Stimulated activated naive CD8-positive, alpha-beta T cell treated with anti-CD3 and anti-CD28 coated beads, Interleukin-15, Interleukin-2, amounts not matched to agents 100 ng/mL and 50 ng/mL, for 24 hours (primary cell): ENCODE results near the gene WDR45B.

Source experiments
- H3K27ac Mint-ChIP-seq: one replicate; pipeline ENCODE4 v1.8.0; 2021; ENCODE audit warnings: mild to moderate bottlenecking, mixed read lengths
- H3K27me3 Mint-ChIP-seq: one replicate; pipeline ENCODE4 v1.8.0; 2021; ENCODE audit warnings: mixed read lengths
- H3K36me3 Mint-ChIP-seq: one replicate; pipeline ENCODE4 v1.8.0; 2021; ENCODE audit warnings: low read depth, mixed read lengths
- H3K4me1 Mint-ChIP-seq: one replicate; pipeline ENCODE4 v1.8.0; 2021; ENCODE audit warnings: low read depth, mixed read lengths
- H3K4me3 Mint-ChIP-seq: one replicate; pipeline ENCODE4 v1.8.0; 2021; ENCODE audit warnings: mild to moderate bottlenecking, mixed read lengths
- H3K9me3 Mint-ChIP-seq: one replicate; pipeline ENCODE4 v1.8.0; 2021; ENCODE audit warnings: mixed read lengths

The WDR45B gene

DNA sequence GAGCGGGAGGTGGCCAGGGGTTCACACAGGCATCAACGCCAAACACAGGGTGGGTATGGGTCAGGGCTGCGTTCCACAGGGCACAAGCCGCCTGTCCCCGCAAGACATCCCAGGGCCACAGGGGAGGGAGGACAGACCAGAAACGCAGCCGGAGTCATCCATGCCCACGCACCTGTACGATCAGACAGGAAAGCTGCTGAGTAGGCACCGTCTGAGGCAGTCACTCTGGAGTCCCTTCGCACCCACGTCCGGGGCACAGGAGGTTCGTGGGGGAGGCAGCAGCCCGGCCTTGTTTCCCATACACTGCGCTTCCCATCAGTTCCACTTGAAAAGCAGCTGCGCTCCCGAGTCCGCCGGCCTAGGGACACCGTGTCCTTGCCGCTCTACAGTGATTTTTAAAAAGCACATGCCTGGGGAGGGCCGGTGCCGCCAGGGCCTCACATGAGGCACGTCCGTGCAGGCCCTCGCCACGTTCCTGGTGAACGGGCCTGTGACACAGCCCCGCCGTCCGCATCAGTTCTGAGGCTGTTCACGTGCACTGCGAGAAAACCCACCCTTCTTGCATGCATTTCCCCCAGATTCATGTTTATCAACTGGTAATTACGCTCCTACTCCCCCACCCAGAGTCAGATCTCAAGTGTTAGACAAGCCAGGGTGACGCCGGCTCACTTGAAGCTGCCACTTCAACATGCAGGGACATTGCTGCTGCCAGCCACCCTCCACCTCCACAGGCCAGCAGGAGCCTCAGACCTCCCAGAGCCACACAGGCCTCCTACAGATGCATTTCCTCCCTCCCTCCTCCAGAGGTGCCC lies 34.8 kb downstream of the WDR45B start:
- Mint-ChIP-seq H3K9me3 (no peaks in the 10 kb centered on the region), H3K4me1 (no peaks in the 10 kb centered on the region), H3K4me3 (no peak overlapping the region), H3K27me3 (no peaks in the 10 kb centered on the region), H3K36me3 (peaks cover 60% of the 10 kb centered on the region), H3K27ac (no peak overlapping the region)

DNA sequence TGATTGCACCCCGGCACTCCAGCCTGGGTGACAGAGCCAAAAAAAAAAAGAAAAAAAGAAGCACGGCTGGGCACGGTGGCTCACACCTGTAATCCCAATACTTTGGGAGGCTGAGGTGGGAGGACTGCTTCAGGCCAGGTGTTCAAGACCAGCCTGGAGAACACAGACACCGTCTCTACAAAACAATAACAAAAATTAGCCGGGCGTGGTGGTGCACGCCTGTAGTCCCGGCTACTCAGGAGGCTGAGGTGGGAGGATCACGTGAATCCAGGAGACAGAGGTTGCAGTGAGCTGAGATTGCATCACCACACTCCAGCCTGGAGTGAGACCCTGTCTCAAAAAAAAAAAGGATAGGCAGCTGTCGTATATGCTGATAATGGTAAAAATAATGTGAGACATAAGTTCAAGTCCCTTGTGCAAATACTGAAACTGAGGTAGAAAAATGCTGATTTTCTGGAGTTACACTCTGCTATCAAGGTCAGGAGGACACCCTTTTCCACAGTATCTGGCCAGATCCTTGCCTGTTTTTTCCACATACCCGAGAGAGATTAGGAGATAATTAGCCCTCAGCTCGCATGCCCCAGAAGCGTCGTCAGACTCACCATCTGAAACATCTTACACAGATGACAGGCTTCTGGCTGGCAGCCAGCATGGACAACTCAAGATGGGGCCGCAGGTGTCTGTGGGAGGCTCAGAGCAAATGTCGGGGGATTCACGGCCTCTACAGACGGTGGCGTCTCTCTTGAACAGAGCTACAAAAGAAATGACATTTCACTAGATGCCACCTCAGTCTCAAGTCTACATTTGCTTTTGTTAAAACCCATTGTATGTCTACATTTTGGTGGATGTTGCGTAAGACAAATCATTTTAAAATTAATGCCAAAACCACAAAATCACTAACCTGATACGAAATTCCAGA lies 36.8 kb downstream of the WDR45B start:
- Mint-ChIP-seq H3K27me3 (no peaks in the 10 kb centered on the region), H3K27ac (no peak overlapping the region), H3K36me3 (peaks cover 51% of the 10 kb centered on the region), H3K4me1 (no peaks in the 10 kb centered on the region), H3K9me3 (no peaks in the 10 kb centered on the region), H3K4me3 (no peak overlapping the region)

DNA sequence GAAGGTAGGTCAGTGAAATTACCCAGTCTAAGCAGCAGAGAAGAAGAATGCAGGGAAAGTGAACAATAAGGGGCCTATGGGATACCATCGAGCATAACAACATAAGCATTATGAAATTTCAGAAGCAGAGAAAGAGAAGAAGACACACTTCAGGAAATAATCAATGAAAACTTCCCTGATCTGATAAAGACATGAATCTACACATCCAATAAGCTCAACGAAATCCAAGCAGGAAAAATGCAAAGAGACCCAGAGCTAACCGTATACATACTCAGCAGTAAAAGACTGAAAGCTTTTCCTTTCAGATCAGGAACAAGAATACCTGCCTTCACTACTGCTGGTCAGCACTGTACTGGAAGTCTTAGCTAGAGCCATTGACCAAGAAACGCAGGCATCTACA lies 38.6 kb downstream of the WDR45B start:
- no peak overlapping the region for H3K27ac Mint-ChIP-seq
- H3K36me3 Mint-ChIP-seq: peaks cover 50% of the 10 kb centered on the region
- H3K4me1 Mint-ChIP-seq: no peaks in the 10 kb centered on the region
- no peaks in the 10 kb centered on the region for H3K9me3 Mint-ChIP-seq
- H3K27me3 Mint-ChIP-seq: no peaks in the 10 kb centered on the region
- no peak overlapping the region for H3K4me3 Mint-ChIP-seq

DNA sequence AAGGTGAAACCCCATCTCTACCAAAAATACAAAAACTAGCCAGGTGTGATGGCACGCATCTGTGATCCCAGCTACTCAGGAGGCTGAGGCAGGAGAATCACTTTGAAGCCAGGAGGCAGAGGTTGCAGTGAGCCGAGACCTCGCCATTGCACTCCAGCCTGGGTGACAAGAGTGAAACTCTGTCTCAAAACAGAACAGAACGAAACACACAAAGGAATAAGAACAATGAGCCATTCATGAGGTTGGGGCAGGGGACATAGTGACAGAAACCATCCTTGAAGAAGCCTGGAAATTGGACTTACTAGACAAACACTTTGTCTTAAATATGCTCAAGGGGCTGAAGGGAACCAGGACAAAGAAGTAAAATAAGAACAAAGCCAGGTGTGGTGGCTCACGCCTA lies 39.4 kb downstream of the WDR45B start:
- Mint-ChIP-seq H3K36me3 (peaks cover 50% of the 10 kb centered on the region), H3K4me3 (no peak overlapping the region), H3K27ac (no peak overlapping the region), H3K27me3 (no peaks in the 10 kb centered on the region), H3K4me1 (no peaks in the 10 kb centered on the region), H3K9me3 (no peaks in the 10 kb centered on the region)

DNA sequence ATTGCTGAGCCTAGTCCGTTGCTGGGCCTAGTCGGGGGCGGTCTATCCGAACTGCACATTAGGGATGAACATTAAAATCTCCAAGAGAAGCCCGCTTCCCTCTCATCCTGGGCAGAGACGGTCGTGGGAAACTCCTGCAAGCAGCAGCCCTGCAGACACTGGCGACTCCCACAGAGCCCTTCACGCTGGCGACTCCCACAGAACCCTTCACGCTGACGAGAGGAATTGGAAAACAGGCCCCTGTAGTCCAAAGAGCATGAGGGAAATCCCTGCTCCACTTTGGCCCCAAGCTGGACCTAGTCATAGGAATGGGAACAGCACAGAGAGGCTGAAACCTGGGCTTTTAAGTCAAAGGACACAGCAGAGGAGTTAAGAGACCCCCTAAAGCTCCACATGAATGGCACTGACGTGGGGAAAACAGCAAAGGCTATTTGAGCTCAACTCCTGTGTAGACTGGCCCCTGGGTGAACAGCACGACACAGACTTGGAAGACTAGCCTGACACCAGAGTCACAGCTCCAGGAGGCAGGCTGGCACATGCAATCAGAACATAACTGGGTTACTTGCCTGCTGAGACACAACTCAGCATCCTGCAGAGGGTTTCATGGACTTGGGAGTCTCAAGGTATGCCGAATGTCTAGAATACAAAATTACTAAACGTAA lies 42.2 kb downstream of the WDR45B start:
- peaks cover 61% of the 10 kb centered on the region for H3K36me3 Mint-ChIP-seq
- H3K27ac Mint-ChIP-seq: peak overlapping the region; percentile 40
- H3K4me1 Mint-ChIP-seq: peaks cover 3% of the 10 kb centered on the region
- no peaks in the 10 kb centered on the region for H3K9me3 Mint-ChIP-seq
- H3K27me3 Mint-ChIP-seq: no peaks in the 10 kb centered on the region
- H3K4me3 Mint-ChIP-seq: no peak overlapping the region

DNA sequence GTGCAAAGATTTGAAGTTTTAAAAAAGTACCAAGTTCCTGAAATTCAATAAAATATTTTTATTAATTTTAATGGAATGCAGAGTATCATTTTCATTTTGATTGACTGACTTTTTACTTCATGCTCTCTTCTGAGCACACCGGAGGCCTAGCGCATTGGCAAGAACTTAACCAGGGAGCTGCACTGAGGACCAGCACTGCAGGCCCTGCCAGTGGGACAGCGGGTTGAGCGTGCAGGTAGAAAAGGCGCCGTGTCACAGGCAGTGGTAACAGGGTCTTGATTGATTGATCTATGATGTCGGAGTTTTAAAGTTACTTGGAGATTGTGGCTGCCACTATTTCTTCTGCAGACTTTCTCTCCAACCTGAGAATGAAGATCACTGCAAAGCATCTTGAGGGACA lies 43.7 kb downstream of the WDR45B start:
- H3K27ac Mint-ChIP-seq: no peak overlapping the region

DNA sequence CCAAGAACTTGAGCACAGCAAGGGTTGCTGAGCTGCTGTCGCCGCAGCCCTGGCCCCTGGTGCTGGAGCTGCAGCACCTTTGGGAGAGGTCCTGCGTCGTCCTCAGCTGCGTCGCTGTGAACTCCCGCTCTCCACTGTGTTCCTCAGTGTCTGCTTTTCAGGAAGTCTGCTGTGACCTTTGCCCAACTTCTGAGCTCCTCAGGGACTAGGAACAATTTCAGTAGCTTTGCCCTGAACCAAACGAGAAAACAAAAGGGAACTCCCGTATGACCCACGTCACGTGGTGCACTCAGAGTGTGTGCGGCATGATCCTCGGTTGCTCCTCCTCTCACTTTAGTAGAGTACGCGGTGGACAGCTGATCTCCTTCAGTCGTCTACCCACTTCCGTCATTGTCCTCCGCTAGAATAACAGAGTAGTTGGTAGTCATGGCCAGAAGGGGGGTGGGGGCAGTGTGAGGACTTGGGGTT lies 44.2 kb downstream of the WDR45B start:
- no peaks in the 10 kb centered on the region for H3K27me3 Mint-ChIP-seq
- no peak overlapping the region for H3K27ac Mint-ChIP-seq

More for the DNA sequence above, 43.7 kb downstream of the WDR45B start:
- Mint-ChIP-seq H3K9me3 (no peaks in the 10 kb centered on the region), H3K4me3 (no peak overlapping the region), H3K4me1 (peaks cover 3% of the 10 kb centered on the region), H3K36me3 (peaks cover 57% of the 10 kb centered on the region), H3K27me3 (no peaks in the 10 kb centered on the region)

DNA sequence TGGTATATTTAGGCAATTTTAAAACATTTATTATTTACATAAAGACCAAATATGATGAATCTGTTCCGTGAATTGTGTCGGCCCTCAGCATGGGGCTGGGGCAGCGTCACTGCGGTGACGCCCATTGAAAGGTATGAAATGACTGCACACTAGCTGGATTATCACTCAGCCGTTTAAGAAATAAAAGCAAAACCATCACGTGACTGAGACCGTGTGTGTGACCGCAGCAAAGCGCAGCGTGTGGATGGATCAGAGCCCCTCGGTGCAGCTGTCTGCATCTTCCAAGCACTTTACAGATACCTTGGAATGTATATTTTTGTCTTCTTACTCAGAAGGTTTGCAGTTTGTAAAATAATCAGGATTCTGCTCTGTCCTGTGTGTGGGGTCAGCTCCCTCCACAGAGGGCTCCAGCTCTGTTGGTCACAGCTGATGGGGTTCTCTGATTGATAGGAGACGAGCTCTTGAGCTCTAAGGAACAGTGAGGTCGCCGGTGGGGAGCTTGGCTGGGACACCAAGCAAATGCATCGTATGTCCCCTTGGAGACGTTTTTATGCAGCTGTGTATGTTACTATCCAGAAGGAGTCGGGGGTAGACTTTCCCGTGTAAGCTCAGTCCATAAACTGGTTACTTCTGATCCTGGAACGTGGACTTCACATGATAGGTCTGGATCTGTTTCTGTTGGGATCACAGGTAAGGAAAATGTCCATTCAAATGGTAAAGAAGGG lies 45.1 kb downstream of the WDR45B start:
- H3K36me3 Mint-ChIP-seq: peaks cover 54% of the 10 kb centered on the region
- peaks cover 3% of the 10 kb centered on the region for H3K4me1 Mint-ChIP-seq
- H3K9me3 Mint-ChIP-seq: no peaks in the 10 kb centered on the region
- H3K4me3 Mint-ChIP-seq: no peak overlapping the region
- H3K27ac Mint-ChIP-seq: peak overlapping the region; percentile 36
- no peaks in the 10 kb centered on the region for H3K27me3 Mint-ChIP-seq

More for the DNA sequence above, 44.2 kb downstream of the WDR45B start:
- H3K36me3 Mint-ChIP-seq: peaks cover 53% of the 10 kb centered on the region
- no peaks in the 10 kb centered on the region for H3K9me3 Mint-ChIP-seq
- peaks cover 3% of the 10 kb centered on the region for H3K4me1 Mint-ChIP-seq
- no peak overlapping the region for H3K4me3 Mint-ChIP-seq

DNA sequence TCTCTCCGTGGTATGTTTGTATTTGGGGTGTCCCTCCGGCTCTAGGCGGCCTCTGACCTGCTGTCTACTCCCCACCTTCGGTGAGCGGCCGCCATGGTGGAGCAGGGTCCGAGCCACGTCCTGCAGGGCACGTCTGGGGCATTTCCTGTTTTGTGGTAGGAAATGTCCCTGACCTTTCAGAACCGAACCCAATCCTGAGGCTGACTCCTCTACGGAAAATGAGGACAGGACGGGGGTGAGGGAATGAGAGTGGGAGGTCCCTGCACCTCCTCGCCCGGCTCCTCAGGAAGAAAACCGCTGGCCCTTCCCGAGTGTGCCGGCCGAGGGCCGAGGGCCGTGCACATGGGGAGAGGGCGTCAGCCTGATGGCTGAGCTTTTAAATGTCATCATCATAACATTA lies 45.8 kb downstream of the WDR45B start:
- H3K4me1 Mint-ChIP-seq: peaks cover 3% of the 10 kb centered on the region
- H3K27ac Mint-ChIP-seq: no peak overlapping the region
- H3K27me3 Mint-ChIP-seq: no peaks in the 10 kb centered on the region
- no peaks in the 10 kb centered on the region for H3K9me3 Mint-ChIP-seq
- no peak overlapping the region for H3K4me3 Mint-ChIP-seq
- H3K36me3 Mint-ChIP-seq: peaks cover 58% of the 10 kb centered on the region

DNA sequence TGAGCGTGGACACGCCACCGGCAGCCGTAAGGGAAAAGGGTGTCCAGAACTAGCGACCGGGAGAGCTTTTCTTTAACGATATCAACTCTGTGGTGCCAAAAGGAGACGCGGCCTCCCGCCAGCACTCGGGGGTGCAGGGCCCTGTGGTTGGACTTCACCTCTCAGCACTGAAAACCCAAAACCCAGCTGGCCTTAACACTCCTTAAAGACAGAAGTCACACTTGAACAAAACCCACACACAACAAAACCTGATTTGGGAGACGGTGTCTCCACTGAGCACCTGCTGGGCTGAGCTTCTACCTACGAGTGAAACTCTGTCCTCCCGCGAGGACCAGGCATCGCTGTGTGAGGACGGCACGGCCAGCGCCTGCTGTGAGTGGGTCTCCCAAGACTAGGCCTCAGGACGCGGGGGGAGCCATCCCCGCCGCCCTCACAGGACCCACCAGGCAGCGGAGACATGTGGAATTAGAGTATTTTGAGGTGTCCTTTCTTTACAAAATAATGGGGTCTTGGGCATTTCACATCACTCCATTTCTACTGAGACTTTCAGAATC lies 46.7 kb downstream of the WDR45B start:
- Mint-ChIP-seq H3K36me3 (peaks cover 56% of the 10 kb centered on the region), H3K4me1 (peaks cover 3% of the 10 kb centered on the region), H3K4me3 (no peak overlapping the region), H3K27ac (no peak overlapping the region), H3K9me3 (no peaks in the 10 kb centered on the region), H3K27me3 (no peaks in the 10 kb centered on the region)

DNA sequence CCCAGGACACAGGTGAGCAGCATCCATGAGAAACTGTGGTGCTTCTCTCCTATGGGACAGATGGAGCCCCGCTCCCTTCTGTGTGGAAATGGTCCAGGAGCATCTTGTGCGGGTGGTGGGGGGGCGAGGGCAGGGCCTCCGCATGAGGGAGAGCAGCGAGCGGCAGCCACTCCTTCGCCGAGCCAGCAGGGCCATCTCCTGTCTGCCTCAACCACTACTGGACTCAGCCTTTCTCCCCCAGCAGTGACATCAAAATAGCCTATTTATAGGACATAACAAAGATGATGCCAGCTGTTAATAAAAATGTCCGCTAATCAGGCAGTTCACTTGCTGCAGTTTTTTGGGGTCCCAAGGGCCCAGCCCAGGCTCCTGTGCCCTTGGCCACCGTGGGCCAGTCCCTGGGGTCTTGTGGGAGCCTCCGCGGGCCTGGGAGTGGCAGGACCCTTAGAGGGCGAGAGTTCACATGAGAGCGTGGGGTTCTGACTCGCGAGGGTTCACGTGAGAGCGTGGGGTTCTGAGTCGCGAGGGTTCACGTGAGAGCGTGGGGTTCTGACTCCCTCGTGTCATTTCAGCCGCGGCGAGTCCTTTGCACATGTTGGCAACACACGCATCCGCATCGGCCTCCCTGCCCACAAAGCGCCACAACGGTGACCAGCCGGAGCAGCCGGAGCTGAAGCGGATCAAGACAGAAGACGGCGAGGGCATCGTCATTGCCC lies 47.4 kb downstream of the WDR45B start:
- no peak overlapping the region for H3K4me3 Mint-ChIP-seq
- peaks cover 3% of the 10 kb centered on the region for H3K4me1 Mint-ChIP-seq
- H3K9me3 Mint-ChIP-seq: no peaks in the 10 kb centered on the region
- H3K27ac Mint-ChIP-seq: no peak overlapping the region
- no peaks in the 10 kb centered on the region for H3K27me3 Mint-ChIP-seq
- peaks cover 52% of the 10 kb centered on the region for H3K36me3 Mint-ChIP-seq

DNA sequence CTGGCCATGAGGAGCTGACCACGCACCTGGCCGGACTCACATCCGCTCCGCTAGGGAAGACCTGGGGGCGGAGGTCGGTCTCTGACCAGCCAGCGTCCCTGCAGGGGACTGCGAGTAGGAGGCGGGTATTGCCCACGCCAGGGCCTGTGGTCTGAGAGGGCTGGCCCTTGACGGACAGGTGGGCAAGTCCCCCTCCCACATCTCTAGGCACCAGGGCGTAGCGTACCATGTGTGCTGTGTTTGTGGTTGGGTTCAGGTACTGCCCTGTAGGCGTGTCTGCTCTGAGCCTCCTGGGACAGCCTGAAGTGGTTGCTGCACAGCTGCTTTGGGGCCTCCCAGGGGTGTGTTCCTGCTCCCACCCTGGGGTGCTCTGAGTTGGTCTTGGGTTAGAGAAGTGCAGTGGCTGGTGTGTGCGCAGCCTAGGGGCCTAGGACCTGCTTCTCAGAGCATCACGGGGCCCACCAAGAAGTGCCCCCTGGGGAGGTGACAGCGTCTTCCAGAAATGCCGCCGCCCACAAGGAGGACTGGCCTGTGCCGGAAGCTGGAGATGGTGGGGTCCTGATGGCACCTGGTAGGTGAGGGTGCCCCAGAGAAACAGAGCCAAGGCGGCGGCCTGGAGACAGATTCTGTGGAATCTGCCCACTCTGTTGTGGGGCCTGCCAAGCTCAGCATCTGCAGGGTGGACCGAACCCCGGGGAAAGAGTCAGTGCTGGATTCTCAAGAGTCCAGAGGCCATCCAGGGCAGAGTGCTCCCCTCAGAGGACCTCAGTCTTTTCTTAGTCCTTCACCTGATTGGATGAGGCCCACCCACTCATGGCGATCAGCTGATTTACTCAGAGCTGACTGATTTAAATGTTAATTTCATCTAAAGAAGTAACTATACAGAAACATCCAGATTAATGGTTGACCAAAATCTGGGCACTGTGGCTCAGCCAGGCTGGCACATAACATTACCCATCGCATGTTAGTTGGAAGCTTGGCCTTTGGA lies 48.3 kb downstream of the WDR45B start:
- Mint-ChIP-seq H3K9me3 (no peaks in the 10 kb centered on the region), H3K27ac (no peak overlapping the region), H3K4me3 (no peak overlapping the region), H3K36me3 (peaks cover 43% of the 10 kb centered on the region), H3K27me3 (no peaks in the 10 kb centered on the region), H3K4me1 (peaks cover 5% of the 10 kb centered on the region)
